SK-N-SH (cell line): ENCODE results near the gene COL15A1. TPM values are rescaled to one million over a fixed set of nuclear protein-coding genes. Genes with fewer than 3 reads are reported as not detected.

ENCODE experiments used
- CTCF ChIA-PET: fragments of 300-600, 350-600 bp; formaldehyde crosslinking; extraction: SDS; loops from one replicate; lab custom pipeline; 2021; lab: Yijun Ruan, JAX
- POLR2A ChIA-PET: fragments of 350-600 bp; sonication (Branson Sonifier 250); formaldehyde crosslinking; extraction: SDS; loops from one replicate; lab custom pipeline; 2020; ENCODE audit warnings: antibody characterized with exemption, inconsistent platforms; lab: Yijun Ruan, JAX
- DNase-seq: peaks from one replicate; pipeline ENCODE4 v3.0.0; 2012
- H2AFZ ChIP-seq: fragments of 200-600 bp; sonication (generic); 2 replicates; pipeline ENCODE4 v1.8.1; 2016; ENCODE audit warnings: antibody characterized with exemption, mild to moderate bottlenecking, low read depth
- H3F3A ChIP-seq: fragments of 200-600 bp; sonication (generic); replicated peaks from 2 replicates; pipeline ENCODE3; 2016; ENCODE audit warnings: antibody characterized with exemption, mild to moderate bottlenecking; ENCODE audit not compliant: insufficient read depth
- H3K27ac ChIP-seq, 2 experiments: fragments of 200-500 bp in 1 of 2; fragments of 200-600 bp in 1 of 2; sonication (Bioruptor generic) in 1 of 2; sonication (generic), shearing (Covaris generic) in 1 of 2; 2 replicates each; pipeline versions ENCODE4 v1.5.1 to v1.6.1; 2014 to 2016; ENCODE audit warnings: low read depth in 2 of 2, inconsistent platforms in 1 of 2, low read length in 1 of 2, mild to moderate bottlenecking in 1 of 2, mixed read lengths in 1 of 2
- H3K27me3 ChIP-seq: fragments of 200-600 bp; sonication (generic), shearing (Covaris generic); 2 replicates; pipeline ENCODE4 v1.6.1; 2016; ENCODE audit warnings: mixed run types; ENCODE audit not compliant: insufficient read depth
- H3K36me3 ChIP-seq, 2 experiments: fragments of 200-500 bp in 1 of 2; fragments of 200-600 bp in 1 of 2; sonication (Bioruptor generic) in 1 of 2; sonication (generic) in 1 of 2; replicated peaks in 1 of 2; 2 replicates each; pipeline versions ENCODE3 to v1.5.1; 2014 to 2016; ENCODE audit warnings: low read length in 1 of 2, mild to moderate bottlenecking in 1 of 2; ENCODE audit not compliant: insufficient read depth in 2 of 2, control insufficient read depth in 1 of 2
- H3K4me1 ChIP-seq, 2 experiments: fragments of 200-500 bp in 1 of 2; fragments of 200-600 bp in 1 of 2; sonication (Bioruptor generic) in 1 of 2; sonication (generic), shearing (Covaris generic) in 1 of 2; 2 replicates each; pipeline versions ENCODE4 v1.5.1 to v1.6.1; 2014 to 2016; ENCODE audit warnings: low read depth in 1 of 2, low read length in 1 of 2, mixed run types in 1 of 2; ENCODE audit not compliant: insufficient read depth in 2 of 2, control insufficient read depth in 1 of 2
- H3K4me2 ChIP-seq: fragments of 200-600 bp; sonication (generic), shearing (Covaris generic); 2 replicates; pipeline ENCODE4 v1.6.1; 2017; ENCODE audit warnings: mixed run types
- H3K4me3 ChIP-seq, 2 experiments: fragments of 200-500 bp in 1 of 2; fragments of 200-600 bp in 1 of 2; sonication (Bioruptor generic) in 1 of 2; sonication (generic), shearing (Covaris generic) in 1 of 2; 2 replicates each; pipeline versions ENCODE4 v1.5.1 to v1.8.1; 2014 to 2016; ENCODE audit warnings: low read depth in 2 of 2, inconsistent platforms in 1 of 2, low read length in 1 of 2, mild to moderate bottlenecking in 1 of 2, mixed read lengths in 1 of 2, moderate library complexity in 1 of 2
- H3K79me2 ChIP-seq: fragments of 200-600 bp; sonication (generic); 2 replicates; pipeline ENCODE4 v1.8.1; 2017; ENCODE audit warnings: mild to moderate bottlenecking; ENCODE audit not compliant: insufficient read depth
- H3K9ac ChIP-seq: fragments of 200-600 bp; sonication (generic); 2 replicates; pipeline ENCODE4 v1.6.1; 2017; ENCODE audit warnings: mixed run types
- H3K9me2 ChIP-seq: fragments of 200-600 bp; sonication (generic); 2 replicates; pipeline ENCODE4 v1.6.1; 2017; ENCODE audit warnings: mixed run types
- H3K9me3 ChIP-seq: fragments of 200-600 bp; sonication (generic); 2 replicates; pipeline ENCODE4 v1.6.1; 2017; ENCODE audit warnings: mixed run types, mild to moderate bottlenecking, moderate library complexity
- H4K20me1 ChIP-seq: fragments of 200-600 bp; sonication (generic); 2 replicates; pipeline ENCODE4 v1.6.1; 2017; ENCODE audit warnings: mild to moderate bottlenecking, mixed run types; ENCODE audit not compliant: insufficient read depth
- CHD2 ChIP-seq: fragments of 150-350 bp; IDR thresholded peaks from 2 replicates; pipeline ENCODE4 v1.6.1; 2018; ENCODE audit warnings: low read length; ENCODE audit not compliant: partially characterized antibody
- ELF1 ChIP-seq: IDR thresholded peaks from 2 replicates; pipeline ENCODE4 v1.4.0; 2012
- EZH2phosphoT487 ChIP-seq: fragments of 200-600 bp; sonication (generic); IDR thresholded peaks from 2 replicates; pipeline ENCODE4 v1.6.1; 2017; ENCODE audit warnings: low read depth, mixed run types, mild to moderate bottlenecking, antibody characterized with exemption, moderate library complexity, borderline replicate concordance
- FOXM1 ChIP-seq: IDR thresholded peaks from 2 replicates; pipeline ENCODE4 v1.4.0; 2012; ENCODE audit warnings: low read depth, mild to moderate bottlenecking
- GABPA ChIP-seq: IDR thresholded peaks from 2 replicates; pipeline ENCODE4 v1.4.0; 2012; ENCODE audit warnings: low read depth, mild to moderate bottlenecking
- GATA2 ChIP-seq: sonication (generic); formaldehyde crosslinking; IDR thresholded peaks from 2 replicates; pipeline ENCODE4 v1.5.0; 2020; ENCODE audit warnings: mild to moderate bottlenecking, missing genetic modification reagents
- IRF3 ChIP-seq: fragments of 150-350 bp; IDR thresholded peaks from 2 replicates; pipeline ENCODE4 v1.6.1; 2016; ENCODE audit warnings: mild to moderate bottlenecking, low read depth, low read length
- MAX ChIP-seq: IDR thresholded peaks from 2 replicates; pipeline ENCODE4 v1.4.0; 2012; ENCODE audit warnings: low read depth
- MEF2A ChIP-seq: IDR thresholded peaks from 2 replicates; pipeline ENCODE4 v1.4.0; 2012; ENCODE audit warnings: low read depth, borderline replicate concordance
- PBX3 ChIP-seq: IDR thresholded peaks from 2 replicates; pipeline ENCODE4; 2012
- TEAD4 ChIP-seq: IDR thresholded peaks from 2 replicates; pipeline ENCODE4 v1.4.0; 2012; ENCODE audit warnings: mild to moderate bottlenecking, borderline replicate concordance; ENCODE audit not compliant: insufficient read depth
- WGBS: methylation state at CpG from one replicate; pipeline ENCODE4 v1.1.6; 2017; ENCODE audit warnings: low lambda C conversion rate; 5-methylcytosine and 5-hydroxymethylcytosine counted together
- polyA plus RNA-seq, 3 experiments: library from polyadenylated mRNA; depleted of rRNA; stranded (reverse); fragments of >200 nt; gene quantifications; 2 replicates each; pipeline ENCODE4 v1.2.3, GENCODE V29; 2012
- TF ChIP-seq, protein P1 (sequence below): IDR thresholded peaks from 2 replicates; pipeline ENCODE4 v1.6.1; 2012; ENCODE audit warnings: mild to moderate bottlenecking, low read depth, low read length, moderate library complexity

The COL15A1 gene
- polyA plus RNA-seq, 1 of the 3 experiments (the other 2 are of a cell fraction), result 0.84 TPM

GRCh38 chr9:99040911-99041582, 97.3 kb downstream of the COL15A1 start (continued):
- TF ChIP-seq IRF3 (no peak), GATA2 (CRISPR knock-in tag) (no peak), MAX (no peak), ELF1 (no peak), PBX3 (peak; percentile 52), GABPA (no peak), CHD2 (no peak), TEAD4 (0 out of 2 replicates have a peak, but pooled peaks have one; percentile 24)
- TF ChIP-seq, protein P1, sequence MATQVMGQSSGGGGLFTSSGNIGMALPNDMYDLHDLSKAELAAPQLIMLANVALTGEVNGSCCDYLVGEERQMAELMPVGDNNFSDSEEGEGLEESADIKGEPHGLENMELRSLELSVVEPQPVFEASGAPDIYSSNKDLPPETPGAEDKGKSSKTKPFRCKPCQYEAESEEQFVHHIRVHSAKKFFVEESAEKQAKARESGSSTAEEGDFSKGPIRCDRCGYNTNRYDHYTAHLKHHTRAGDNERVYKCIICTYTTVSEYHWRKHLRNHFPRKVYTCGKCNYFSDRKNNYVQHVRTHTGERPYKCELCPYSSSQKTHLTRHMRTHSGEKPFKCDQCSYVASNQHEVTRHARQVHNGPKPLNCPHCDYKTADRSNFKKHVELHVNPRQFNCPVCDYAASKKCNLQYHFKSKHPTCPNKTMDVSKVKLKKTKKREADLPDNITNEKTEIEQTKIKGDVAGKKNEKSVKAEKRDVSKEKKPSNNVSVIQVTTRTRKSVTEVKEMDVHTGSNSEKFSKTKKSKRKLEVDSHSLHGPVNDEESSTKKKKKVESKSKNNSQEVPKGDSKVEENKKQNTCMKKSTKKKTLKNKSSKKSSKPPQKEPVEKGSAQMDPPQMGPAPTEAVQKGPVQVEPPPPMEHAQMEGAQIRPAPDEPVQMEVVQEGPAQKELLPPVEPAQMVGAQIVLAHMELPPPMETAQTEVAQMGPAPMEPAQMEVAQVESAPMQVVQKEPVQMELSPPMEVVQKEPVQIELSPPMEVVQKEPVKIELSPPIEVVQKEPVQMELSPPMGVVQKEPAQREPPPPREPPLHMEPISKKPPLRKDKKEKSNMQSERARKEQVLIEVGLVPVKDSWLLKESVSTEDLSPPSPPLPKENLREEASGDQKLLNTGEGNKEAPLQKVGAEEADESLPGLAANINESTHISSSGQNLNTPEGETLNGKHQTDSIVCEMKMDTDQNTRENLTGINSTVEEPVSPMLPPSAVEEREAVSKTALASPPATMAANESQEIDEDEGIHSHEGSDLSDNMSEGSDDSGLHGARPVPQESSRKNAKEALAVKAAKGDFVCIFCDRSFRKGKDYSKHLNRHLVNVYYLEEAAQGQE, result no peak

GRCh38 chr9:99041618-99042017, 97.9 kb downstream of the COL15A1 start:
- H4K20me1 ChIP-seq, result no peaks in the 10 kb centered on the region
- no peak for DNase-seq
- no peaks in the 10 kb centered on the region for H3K79me2 ChIP-seq
- no peaks in the 10 kb centered on the region for H3K9me3 ChIP-seq
- H3K27ac ChIP-seq, result peak overlapping the region in 1 of 2 experiments; percentile 22; a peak in 1 of 4 replicates
- no peaks in the 10 kb centered on the region for H3K27me3 ChIP-seq
- no peaks in the 10 kb centered on the region for H3K36me3 ChIP-seq
- H3K4me3 ChIP-seq, result no peak overlapping the region
- TF ChIP-seq MEF2A (no peak), FOXM1 (no peak), EZH2phosphoT487 (no peak), TEAD4 (no peak)
- POLR2A ChIA-PET, result no interaction called here
- peaks cover 11% of the 10 kb centered on the region for H3F3A ChIP-seq
- H3K4me2 ChIP-seq, result peak overlapping the region; percentile 72; the same call in 1 of the 2 replicates
- no peak overlapping the region for H3K9ac ChIP-seq
- CTCF ChIA-PET, result interaction anchor here (0.9 to 1.7 kb wide), 2 partner anchors 10 to 43 kb away, joined by 3 to 5 read pairs; no protein-coding TSS in a partner anchor
- H3K4me1 ChIP-seq, result peaks cover 0 to 21% of the 10 kb centered on the region in 2 experiments; a peak in 2 of 4 replicates
- H2AFZ ChIP-seq, result no peak overlapping the region
- 81% methylated on average over 4 of the region's 4 CpGs for WGBS
- H3K9me2 ChIP-seq, result no peaks in the 10 kb centered on the region
